Nephron progenitor cell (in vitro differentiated cells): ENCODE measurements around the gene GRAP.
"Not testable (repeated sequence)": the region's sequence is repeated elsewhere in the genome, so short reads cannot be mapped to it uniquely, and the experiment has no call there.

Experiments
- DNase-seq: peaks from one replicate; pipeline ENCODE4 v3.0.0; 2021
- H3K27ac Mint-ChIP-seq: 2 replicates; pipeline ENCODE4 v1.8.0; 2021; ENCODE audit warnings: mild to moderate bottlenecking, moderate library complexity, mixed read lengths
- H3K27me3 Mint-ChIP-seq: 2 replicates; pipeline ENCODE4 v1.8.0; 2021; ENCODE audit warnings: mild to moderate bottlenecking, low read depth, mixed read lengths; ENCODE audit not compliant: poor library complexity
- H3K36me3 Mint-ChIP-seq: 2 replicates; pipeline ENCODE4 v1.8.0; 2021; ENCODE audit warnings: low read depth, mixed read lengths
- H3K4me1 Mint-ChIP-seq: 2 replicates; pipeline ENCODE4 v1.8.0; 2021; ENCODE audit warnings: mixed read lengths
- H3K4me3 Mint-ChIP-seq: 2 replicates; pipeline ENCODE4 v1.8.0; 2021; ENCODE audit warnings: mild to moderate bottlenecking, moderate library complexity, mixed read lengths
- H3K9me3 Mint-ChIP-seq: 2 replicates; pipeline ENCODE4 v1.8.0; 2021; ENCODE audit warnings: mild to moderate bottlenecking, moderate library complexity, mixed read lengths

GRAP gene

GRCh38 chr17:19046782-19047375, at the start of gene GRAP:
Gene GRAP (minus strand): TSS chr17:19046957. CDS start chr17:19046926, 31 bp downstream.
- H3K4me1 Mint-ChIP-seq, H3K9me3 Mint-ChIP-seq, DNase-seq, H3K36me3 Mint-ChIP-seq, H3K27me3 Mint-ChIP-seq, H3K4me3 Mint-ChIP-seq, H3K27ac Mint-ChIP-seq: not testable (repeated sequence)

GRCh38 chr17:19093684-19094438, 47.1 kb upstream of the GRAP start:
- not testable (repeated sequence) for H3K27ac Mint-ChIP-seq, H3K9me3 Mint-ChIP-seq, H3K4me3 Mint-ChIP-seq, DNase-seq, H3K4me1 Mint-ChIP-seq, H3K27me3 Mint-ChIP-seq, H3K36me3 Mint-ChIP-seq

- not testable (repeated sequence) for H3K4me3 Mint-ChIP-seq, H3K27me3 Mint-ChIP-seq, H3K27ac Mint-ChIP-seq, DNase-seq, H3K9me3 Mint-ChIP-seq, H3K4me1 Mint-ChIP-seq, H3K36me3 Mint-ChIP-seq
These were observed 46.3 kb upstream of the GRAP start for GRCh38 chr17:19092737-19093683.

- H3K4me3 Mint-ChIP-seq, DNase-seq, H3K27ac Mint-ChIP-seq, H3K36me3 Mint-ChIP-seq, H3K4me1 Mint-ChIP-seq, H3K27me3 Mint-ChIP-seq, H3K9me3 Mint-ChIP-seq: not testable (repeated sequence)
These were observed 43.5 kb upstream of the GRAP start for GRCh38 chr17:19090058-19090772.

GRCh38 chr17:19088804-19089685, 42.3 kb upstream of the GRAP start:
- not testable (repeated sequence) for H3K9me3 Mint-ChIP-seq, H3K4me1 Mint-ChIP-seq, H3K36me3 Mint-ChIP-seq, H3K27ac Mint-ChIP-seq, H3K27me3 Mint-ChIP-seq, H3K4me3 Mint-ChIP-seq
- peak; percentile 28 for DNase-seq

- H3K9me3 Mint-ChIP-seq, H3K27ac Mint-ChIP-seq, H3K4me1 Mint-ChIP-seq, H3K4me3 Mint-ChIP-seq, H3K27me3 Mint-ChIP-seq, H3K36me3 Mint-ChIP-seq, DNase-seq: not testable (repeated sequence)
These were observed 30.6 kb upstream of the GRAP start for GRCh38 chr17:19077386-19077785.

- H3K27me3 Mint-ChIP-seq, H3K4me1 Mint-ChIP-seq, H3K4me3 Mint-ChIP-seq, H3K27ac Mint-ChIP-seq, H3K9me3 Mint-ChIP-seq, H3K36me3 Mint-ChIP-seq: not testable (repeated sequence)
- DNase-seq, result peak; percentile 10
These were observed 29.8 kb upstream of the GRAP start for GRCh38 chr17:19076398-19077192.

- not testable (repeated sequence) for DNase-seq, H3K4me3 Mint-ChIP-seq, H3K4me1 Mint-ChIP-seq, H3K27ac Mint-ChIP-seq, H3K27me3 Mint-ChIP-seq, H3K36me3 Mint-ChIP-seq, H3K9me3 Mint-ChIP-seq
These were observed 23.8 kb upstream of the GRAP start for GRCh38 chr17:19070318-19071168.

- not testable (repeated sequence) for H3K4me3 Mint-ChIP-seq, DNase-seq, H3K27ac Mint-ChIP-seq
These were observed 17.6 kb upstream of the GRAP start for GRCh38 chr17:19064378-19064777.

GRCh38 chr17:19063326-19063956, 16.7 kb upstream of the GRAP start:
- not testable (repeated sequence) for H3K9me3 Mint-ChIP-seq, H3K36me3 Mint-ChIP-seq, H3K27me3 Mint-ChIP-seq, H3K4me1 Mint-ChIP-seq
- Mint-ChIP-seq H3K27ac (peak overlapping the region; percentile 94), H3K4me3 (peak overlapping the region; percentile 58)
- DNase-seq, result peak; percentile 84

More at GRCh38 chr17:19064378-19064777, 17.6 kb upstream of the GRAP start:
- H3K9me3 Mint-ChIP-seq, H3K4me1 Mint-ChIP-seq, H3K27me3 Mint-ChIP-seq, H3K36me3 Mint-ChIP-seq: not testable (repeated sequence)

GRCh38 chr17:19062718-19063325, 16.1 kb upstream of the GRAP start:
- not testable (repeated sequence) for H3K36me3 Mint-ChIP-seq, H3K9me3 Mint-ChIP-seq, H3K4me1 Mint-ChIP-seq, DNase-seq, H3K4me3 Mint-ChIP-seq, H3K27ac Mint-ChIP-seq, H3K27me3 Mint-ChIP-seq
